Inflammatory macrophage treated with lipopolysaccharide for 4 hours (primary cell): ENCODE results near the gene COL6A5.
"Not testable (repeated sequence)": the region's sequence is repeated elsewhere in the genome, so short reads cannot be mapped to it uniquely, and the experiment has no call there.

Source experiments
- DNase-seq: peaks from one replicate; pipeline ENCODE4 v3.0.0-alpha.2; 2020

The COL6A5 gene

GRCh38 chr3:130345487-130346079, at the start of gene COL6A5:
Gene COL6A5, plus strand, starts transcription at chr3:130345672. Its CDS starts 27,967 bp downstream, at chr3:130373639.
- no peak for DNase-seq

GRCh38 chr3:130299531-130299930, 45.9 kb upstream of the COL6A5 start:
- no peak for DNase-seq

GRCh38 chr3:130300888-130301287, 44.6 kb upstream of the COL6A5 start:
- DNase-seq = no peak

GRCh38 chr3:130310109-130310508, 35.4 kb upstream of the COL6A5 start:
- no peak for DNase-seq

GRCh38 chr3:130312374-130312773, 33.1 kb upstream of the COL6A5 start:
- no peak for DNase-seq

- DNase-seq = no peak
Measured at GRCh38 chr3:130316169-130316568, 29.3 kb upstream of the COL6A5 start.

GRCh38 chr3:130323503-130323902, 22.0 kb upstream of the COL6A5 start:
- no peak for DNase-seq

GRCh38 chr3:130340766-130341165, 4.7 kb upstream of the COL6A5 start:
- DNase-seq = no peak

GRCh38 chr3:130341388-130341787, 4.1 kb upstream of the COL6A5 start:
- DNase-seq = no peak

GRCh38 chr3:130341882-130342281, 3.6 kb upstream of the COL6A5 start:
- DNase-seq = no peak

GRCh38 chr3:130342821-130343661, 2.4 kb upstream of the COL6A5 start:
- DNase-seq = no peak

- DNase-seq = not testable (repeated sequence)
Measured at GRCh38 chr3:130348258-130348657, 2.8 kb downstream of the COL6A5 start.

- DNase-seq = peak; percentile 69
Measured at GRCh38 chr3:130354430-130354829, 9.0 kb downstream of the COL6A5 start.

- DNase-seq = no peak
Measured at GRCh38 chr3:130374033-130374432, 28.6 kb downstream of the COL6A5 start.

GRCh38 chr3:130374908-130375307, 29.4 kb downstream of the COL6A5 start:
- no peak for DNase-seq

- no peak for DNase-seq
Measured at GRCh38 chr3:130377960-130378676, 32.6 kb downstream of the COL6A5 start.

GRCh38 chr3:130378677-130379191, 33.3 kb downstream of the COL6A5 start:
- no peak for DNase-seq

- DNase-seq = no peak
Measured at GRCh38 chr3:130379274-130379673, 33.8 kb downstream of the COL6A5 start.

- no peak for DNase-seq
Measured at GRCh38 chr3:130380398-130380797, 34.9 kb downstream of the COL6A5 start.

GRCh38 chr3:130383424-130383823, 38.0 kb downstream of the COL6A5 start:
- DNase-seq = no peak

- DNase-seq = no peak
Measured at GRCh38 chr3:130384476-130385025, 39.1 kb downstream of the COL6A5 start.

- DNase-seq = no peak
Measured at GRCh38 chr3:130386604-130387263, 41.3 kb downstream of the COL6A5 start.
